HuH-7 (cell line): ENCODE results near the gene GAS5.
A peak's percentile ranks its signal among the peaks of the same experiment; 100 is the strongest.

Experiments
- DNase-seq: peaks from one replicate; pipeline ENCODE4 v3.0.0; 2011; ENCODE audit warnings: low spot score

The GAS5 gene

DNA sequence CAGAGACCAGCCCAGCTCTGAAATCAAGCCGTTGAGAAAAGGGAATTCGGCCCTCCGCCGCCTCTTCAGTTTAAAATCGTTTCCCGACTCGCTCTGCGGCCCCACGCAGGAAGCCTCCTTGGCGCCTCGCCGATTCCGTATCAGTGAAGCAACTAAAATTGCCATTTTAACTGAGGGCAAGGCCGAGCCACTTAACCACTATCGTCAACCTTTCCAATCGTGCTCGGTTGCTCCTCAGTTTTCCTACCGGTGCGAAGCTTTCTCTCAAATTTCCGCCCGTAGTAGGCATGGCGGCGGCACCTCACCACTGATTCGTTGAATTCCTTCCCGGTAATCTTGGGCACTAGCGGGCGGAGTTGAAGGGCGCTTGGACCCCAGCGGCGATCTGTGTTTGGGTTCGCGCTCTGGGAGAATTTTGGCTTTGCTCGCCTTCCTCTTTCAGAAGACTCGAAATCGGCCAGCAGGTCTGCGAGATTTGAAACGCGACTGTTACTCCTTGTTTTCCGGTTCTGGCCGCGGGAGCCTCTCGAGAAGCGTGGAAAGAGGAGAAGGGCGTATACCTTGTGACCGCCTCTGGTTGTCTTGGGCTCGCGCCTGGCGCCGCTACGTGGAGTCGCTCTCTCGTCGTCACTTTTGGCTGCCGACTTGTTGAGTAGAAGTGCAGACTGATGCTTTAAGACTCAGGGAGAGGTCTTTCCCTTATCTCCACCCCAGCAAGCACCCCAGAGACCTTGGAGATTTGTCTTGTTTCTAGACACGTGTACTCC lies 43.3 kb downstream of the GAS5 start, which contains the start of the genes CENPL and DARS2:
CENPL (minus strand) TSS at position 569 of the 767 bp plus-strand sequence. CDS start 13,584 bp downstream, outside the sequence.
DARS2 (plus strand) TSS at position 359 of the 767 bp plus-strand sequence. CDS start 557 bp downstream, outside the sequence.
- DNase-seq, result peak; percentile 66

- no peak for DNase-seq
Measured at GRCh38 chr1:173823781-173824314, 43.9 kb downstream of the GAS5 start.

- DNase-seq, result no peak
Measured at GRCh38 chr1:173821680-173822079, 46.1 kb downstream of the GAS5 start.

DNA sequence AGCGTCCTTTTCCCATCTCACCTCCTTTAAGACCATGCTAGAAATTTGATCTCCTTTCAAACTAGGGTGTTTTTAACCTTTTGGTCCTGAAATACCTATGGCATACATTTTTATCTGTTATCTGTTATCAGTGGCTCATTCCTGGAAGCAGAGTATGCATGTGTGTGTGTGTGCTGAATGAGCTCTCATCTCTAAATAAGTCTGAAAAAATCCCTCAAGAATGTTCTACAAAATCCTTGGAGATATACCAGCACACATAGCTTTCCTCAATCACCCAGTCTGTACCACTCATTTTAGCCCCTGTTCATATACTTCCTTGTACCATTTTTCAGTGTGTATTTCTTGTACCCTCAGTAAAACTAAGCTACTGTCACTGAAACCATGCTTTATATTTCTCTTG lies 49.3 kb downstream of the GAS5 start:
- DNase-seq, result no peak
